ENCODE results near the gene SYT12. TPM values are rescaled to one million over a fixed set of nuclear protein-coding genes. Genes with fewer than 3 reads are reported as not detected.
A peak's percentile ranks its signal among the peaks of the same experiment; 100 is the strongest.

Gene SYT12
- total and polyA plus RNA-seq, 2 of the 4 experiments (the other 2 are of a cell fraction), result 0.54 to 0.74 TPM

DNA sequence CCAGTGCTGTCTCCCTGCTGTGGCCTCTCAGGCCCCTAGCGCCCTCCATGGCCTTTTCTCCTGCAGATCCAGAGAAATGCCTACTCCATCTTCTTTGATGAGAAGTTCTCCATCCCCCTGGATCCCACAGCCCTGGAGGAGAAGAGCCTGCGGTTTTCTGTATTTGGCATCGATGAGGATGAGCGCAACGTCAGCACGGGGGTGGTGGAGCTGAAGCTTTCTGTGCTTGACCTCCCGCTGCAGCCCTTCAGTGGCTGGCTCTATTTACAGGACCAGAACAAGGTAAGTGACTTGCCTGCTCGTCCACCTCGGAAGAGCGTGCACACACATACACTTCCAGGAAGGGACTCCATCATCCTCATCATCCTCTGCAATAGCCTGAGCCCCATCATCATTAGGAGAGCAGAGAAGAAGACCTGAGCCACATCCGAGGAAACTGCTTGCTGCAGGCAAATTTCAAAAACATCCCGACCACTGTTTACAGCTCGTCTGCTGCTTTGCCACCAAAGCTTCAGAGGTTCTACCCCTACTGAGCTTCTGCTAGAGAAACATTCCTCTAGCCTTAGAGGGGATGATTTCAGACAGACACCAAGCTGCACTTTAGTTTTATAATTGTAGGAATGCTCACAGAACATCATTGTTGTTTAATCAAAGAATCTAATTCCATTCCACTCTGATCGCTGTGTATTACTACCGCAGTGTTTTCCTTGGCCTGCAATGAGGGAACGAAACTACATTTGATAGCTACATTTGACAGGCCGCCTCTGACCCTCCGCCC, 20.8 kb downstream of the SYT12 start (continued):
- TF ChIP-seq CHD1 (IDR thresholded peaks at IDR 0.05; ENCODE audit: low read depth, low read length), result no peak

GRCh38 chr11:67044496-67044895, 21.6 kb downstream of the SYT12 start:
- Histone ChIP-seq H2BK20ac (ENCODE audit: low read depth, low read length) (no peak overlapping the region), H4K20me1 (ENCODE audit: insufficient read depth, low read length) (peaks cover 10% of the 10 kb centered on the region; the same call in 1 of the 2 replicates), H3K27ac (ENCODE audit: insufficient read depth, low read length) (no peak overlapping the region), H3K4ac (ENCODE audit: low read depth, low read length) (0 out of 2 replicates have a peak overlapping the region, but pooled peaks have one; percentile 31), H3K4me2 (ENCODE audit: low read depth, low read length) (no peak overlapping the region), H2BK120ac (ENCODE audit: low read depth, low read length) (no peak overlapping the region), H2BK15ac (ENCODE audit: low read depth, low read length) (0 out of 3 replicates have a peak overlapping the region, but pooled peaks have one; percentile 53), H3K27me3 (ENCODE audit: control insufficient read depth, insufficient read depth, low read length) (peaks cover 12% of the 10 kb centered on the region), H4K5ac (ENCODE audit: low read depth, low read length) (0 out of 2 replicates have a peak overlapping the region, but pooled peaks have one; percentile 9), H3K4me1 (ENCODE audit: control insufficient read depth, insufficient read depth, low read length) (peaks cover 21% of the 10 kb centered on the region), H2AK5ac (ENCODE audit: low read depth, low read length) (peak overlapping the region; percentile 76; the same call in 1 of the 2 replicates), H2BK5ac (ENCODE audit: low read depth, low read length, poor library complexity, severe bottlenecking) (no peak overlapping the region), H3K4me3 (ENCODE audit: insufficient read depth, low read depth, low read length) (no peak overlapping the region), H3K79me1 (ENCODE audit: low read depth in 1 of 2, low read length in 2 of 2) (no peaks in the 10 kb centered on the region), H4K8ac (ENCODE audit: low read depth in 2 of 2, low read length in 2 of 2) (no peak overlapping the region), H2AFZ (replicated peaks; ENCODE audit: low read length, poor library complexity) (no peak overlapping the region), H3K18ac (ENCODE audit: low read depth, low read length) (no peak overlapping the region), H3K9ac (ENCODE audit: low read depth, low read length) (no peak overlapping the region), H3K9me3 (ENCODE audit: control insufficient read depth, insufficient read depth, low read length) (no peaks in the 10 kb centered on the region), H3K23ac (ENCODE audit: low read depth, low read length) (no peak overlapping the region), H3K36me3 (ENCODE audit: control insufficient read depth, insufficient read depth, low read length) (no peaks in the 10 kb centered on the region), H3K9me1 (ENCODE audit: insufficient read depth, low read length) (peaks cover 4% of the 10 kb centered on the region; the same call in 1 of the 2 replicates), H3K14ac (replicated peaks; ENCODE audit: low read depth, low read length) (no peak overlapping the region), H2AK9ac (replicated peaks; ENCODE audit: low read depth, low read length, poor library complexity) (peak overlapping the region; percentile 81), H3K56ac (ENCODE audit: extremely low read depth, insufficient read depth, low read length) (no peak overlapping the region), H4K91ac (ENCODE audit: insufficient read depth, low read depth, low read length) (peak overlapping the region; percentile 37; the same call in 1 of the 2 replicates)
- ChIA-PET POLR2A (ENCODE audit: unreplicated experiment) (no interaction called here), CTCF (no interaction called here)
- WGBS, 2 experiments (ENCODE audit: extremely low coverage in 2 of 2, insufficient read length in 1 of 2), result 92% methylated on average over 5 of the region's 14 CpGs; no CpG with 5 or more reads in 1 of the 2 experiments
- BruUV-seq (replicated peaks), result no TSS peak
- intact Hi-C loops (cut with micrococcal nuclease), result no loop called here
- TF ChIP-seq CEBPB (IDR thresholded peaks at IDR 0.05; ENCODE audit: low read depth, low read length), result no peak
- TF ChIP-seq POLR2A (IDR thresholded peaks at IDR 0.05; ENCODE audit: low read depth, low read length), result no peak
- no peak for TF ChIP-seq FOS (IDR thresholded peaks at IDR 0.05; ENCODE audit: low read depth, low read length)
- no peak for TF ChIP-seq RFX5 (IDR thresholded peaks at IDR 0.05; ENCODE audit: low read depth, low read length)
- no peak for TF ChIP-seq MXI1 (IDR thresholded peaks at IDR 0.05; ENCODE audit: borderline replicate concordance, low read depth, low read length)
- in situ Hi-C loops (cut with MboI; ENCODE audit: low sequenced_read_pairs), result no loop called here
- no peak for ATAC-seq (ENCODE audit: low read depth)
- DNase-seq, result peak; percentile 22
- dilution Hi-C loops (cut with HindIII; ENCODE audit: low sequenced_read_pairs, unreplicated experiment), result no loop called here
